ENCODE data around the gene SMYD3.

The SMYD3 gene

DNA sequence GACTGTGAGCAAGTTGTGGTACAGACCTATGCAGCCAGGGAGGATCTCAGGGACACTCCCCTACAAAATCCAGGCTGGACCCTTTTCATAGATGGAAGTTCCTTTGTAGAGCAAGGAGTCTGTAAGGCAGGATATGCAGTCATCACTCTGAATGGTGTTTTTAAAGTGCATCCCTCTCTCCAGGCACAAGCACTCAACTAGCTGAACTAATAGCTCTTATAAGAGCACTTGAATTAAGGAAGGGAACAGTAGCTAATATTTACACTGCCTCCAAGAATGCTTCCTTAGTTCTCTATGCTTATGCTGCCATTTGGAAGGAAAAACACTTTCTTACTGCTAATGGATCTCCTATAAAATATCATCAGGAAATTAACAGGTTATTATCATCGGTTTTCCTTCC lies 27.0 kb upstream of the SMYD3 start:
- TF ChIP-seq SIN3A (IDR thresholded peaks at IDR 0.05; ENCODE audit: borderline replicate concordance, insufficient read depth, low read length) = no peak
- no peak for TF ChIP-seq FOXP2 (optimal IDR thresholded peaks at IDR 0.05; ENCODE audit: borderline replicate concordance, extremely low read depth, extremely low read length, insufficient read depth)
- TF ChIP-seq TAF1 (IDR thresholded peaks at IDR 0.05; ENCODE audit: borderline replicate concordance, insufficient read depth, low read length) = no peak
- TF ChIP-seq, protein P1, sequence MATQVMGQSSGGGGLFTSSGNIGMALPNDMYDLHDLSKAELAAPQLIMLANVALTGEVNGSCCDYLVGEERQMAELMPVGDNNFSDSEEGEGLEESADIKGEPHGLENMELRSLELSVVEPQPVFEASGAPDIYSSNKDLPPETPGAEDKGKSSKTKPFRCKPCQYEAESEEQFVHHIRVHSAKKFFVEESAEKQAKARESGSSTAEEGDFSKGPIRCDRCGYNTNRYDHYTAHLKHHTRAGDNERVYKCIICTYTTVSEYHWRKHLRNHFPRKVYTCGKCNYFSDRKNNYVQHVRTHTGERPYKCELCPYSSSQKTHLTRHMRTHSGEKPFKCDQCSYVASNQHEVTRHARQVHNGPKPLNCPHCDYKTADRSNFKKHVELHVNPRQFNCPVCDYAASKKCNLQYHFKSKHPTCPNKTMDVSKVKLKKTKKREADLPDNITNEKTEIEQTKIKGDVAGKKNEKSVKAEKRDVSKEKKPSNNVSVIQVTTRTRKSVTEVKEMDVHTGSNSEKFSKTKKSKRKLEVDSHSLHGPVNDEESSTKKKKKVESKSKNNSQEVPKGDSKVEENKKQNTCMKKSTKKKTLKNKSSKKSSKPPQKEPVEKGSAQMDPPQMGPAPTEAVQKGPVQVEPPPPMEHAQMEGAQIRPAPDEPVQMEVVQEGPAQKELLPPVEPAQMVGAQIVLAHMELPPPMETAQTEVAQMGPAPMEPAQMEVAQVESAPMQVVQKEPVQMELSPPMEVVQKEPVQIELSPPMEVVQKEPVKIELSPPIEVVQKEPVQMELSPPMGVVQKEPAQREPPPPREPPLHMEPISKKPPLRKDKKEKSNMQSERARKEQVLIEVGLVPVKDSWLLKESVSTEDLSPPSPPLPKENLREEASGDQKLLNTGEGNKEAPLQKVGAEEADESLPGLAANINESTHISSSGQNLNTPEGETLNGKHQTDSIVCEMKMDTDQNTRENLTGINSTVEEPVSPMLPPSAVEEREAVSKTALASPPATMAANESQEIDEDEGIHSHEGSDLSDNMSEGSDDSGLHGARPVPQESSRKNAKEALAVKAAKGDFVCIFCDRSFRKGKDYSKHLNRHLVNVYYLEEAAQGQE (IDR thresholded peaks at IDR 0.05; ENCODE audit: insufficient read depth in 1 of 2, low read depth in 2 of 2, low read length in 2 of 2) = no peak
- no peak for TF ChIP-seq POLR2AphosphoS5 (IDR thresholded peaks at IDR 0.05; ENCODE audit: low read depth, low read length)

DNA sequence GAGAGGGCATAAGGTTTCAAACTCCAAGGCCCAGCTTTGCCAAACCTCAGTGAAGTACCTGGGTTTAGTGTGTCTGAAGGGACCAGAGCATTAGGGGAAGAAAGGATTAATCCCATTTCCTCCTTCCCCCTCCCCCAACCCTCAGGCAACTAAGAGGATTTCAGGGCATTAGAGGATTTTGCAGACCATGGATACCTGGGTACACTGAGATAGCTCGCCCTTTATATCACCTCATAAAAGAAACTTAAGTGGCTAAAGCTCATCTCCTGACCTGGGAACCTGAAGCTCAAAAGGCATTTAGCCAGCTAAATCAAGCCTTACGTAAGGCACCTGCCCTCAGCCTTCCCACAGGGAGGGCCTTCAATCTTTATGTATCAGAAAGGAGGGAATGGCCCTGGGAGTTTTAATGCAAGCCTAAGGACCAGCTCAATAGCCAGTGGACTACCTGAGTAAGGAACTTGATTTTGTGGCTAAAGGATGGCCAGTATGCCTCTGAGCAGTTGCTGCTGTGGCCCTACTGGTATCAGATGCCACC lies 26.4 kb upstream of the SMYD3 start:
- no peak for TF ChIP-seq FOXP2 (optimal IDR thresholded peaks at IDR 0.05; ENCODE audit: borderline replicate concordance, extremely low read depth, extremely low read length, insufficient read depth)
- TF ChIP-seq, protein P1 (IDR thresholded peaks at IDR 0.05; ENCODE audit: insufficient read depth in 1 of 2, low read depth in 2 of 2, low read length in 2 of 2) = no peak
- TF ChIP-seq POLR2AphosphoS5 (IDR thresholded peaks at IDR 0.05; ENCODE audit: low read depth, low read length) = no peak
- TF ChIP-seq SIN3A (IDR thresholded peaks at IDR 0.05; ENCODE audit: borderline replicate concordance, insufficient read depth, low read length) = no peak
- TF ChIP-seq TAF1 (IDR thresholded peaks at IDR 0.05; ENCODE audit: borderline replicate concordance, insufficient read depth, low read length) = no peak

DNA sequence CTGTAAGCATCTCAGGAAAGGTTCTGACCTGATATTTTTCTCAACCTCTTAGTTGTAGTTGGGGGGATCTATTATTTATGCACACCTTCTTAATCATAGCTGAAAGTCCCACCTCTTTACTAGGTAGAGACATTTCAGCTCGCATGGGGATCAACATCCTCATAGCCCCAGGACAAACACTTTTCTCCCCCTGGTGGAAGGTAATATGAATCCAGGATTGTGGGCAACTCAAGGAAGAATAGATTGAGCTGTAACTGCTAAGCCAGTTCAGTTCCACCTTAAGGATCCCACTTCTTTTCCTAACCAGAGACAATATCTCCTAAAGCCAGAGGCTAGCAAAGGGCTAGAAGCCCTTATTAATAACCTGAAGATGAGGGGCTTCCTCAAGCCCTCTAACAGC lies 25.4 kb upstream of the SMYD3 start:
- TF ChIP-seq POLR2AphosphoS5 (IDR thresholded peaks at IDR 0.05; ENCODE audit: low read depth, low read length) (no peak), TAF1 (IDR thresholded peaks at IDR 0.05; ENCODE audit: borderline replicate concordance, insufficient read depth, low read length) (no peak), FOXP2 (optimal IDR thresholded peaks at IDR 0.05; ENCODE audit: borderline replicate concordance, extremely low read depth, extremely low read length, insufficient read depth) (no peak), SIN3A (IDR thresholded peaks at IDR 0.05; ENCODE audit: borderline replicate concordance, insufficient read depth, low read length) (no peak)
- TF ChIP-seq, protein P1 (IDR thresholded peaks at IDR 0.05; ENCODE audit: insufficient read depth in 1 of 2, low read depth in 2 of 2, low read length in 2 of 2) = no peak

DNA sequence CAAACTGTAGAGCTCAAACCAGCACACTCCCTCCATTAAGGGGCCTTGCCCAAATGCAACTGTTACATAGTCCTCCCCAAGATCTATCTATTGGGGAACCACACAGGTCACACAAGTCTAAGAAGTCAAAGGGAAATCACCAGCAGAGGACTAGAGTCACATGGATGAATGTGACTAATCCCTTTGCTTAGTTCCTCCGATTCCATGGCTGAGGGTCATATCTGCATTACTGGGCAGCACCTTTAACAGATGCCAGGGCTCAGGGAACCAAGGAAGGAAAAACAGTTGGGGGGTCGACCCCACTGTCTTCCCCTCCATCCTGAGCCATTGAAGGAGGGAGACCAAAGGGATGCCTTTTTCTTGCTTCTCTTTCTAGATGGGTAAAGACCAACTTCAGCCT lies 23.4 kb upstream of the SMYD3 start:
- TF ChIP-seq SIN3A (IDR thresholded peaks at IDR 0.05; ENCODE audit: borderline replicate concordance, insufficient read depth, low read length) (no peak), TAF1 (IDR thresholded peaks at IDR 0.05; ENCODE audit: borderline replicate concordance, insufficient read depth, low read length) (no peak)
- TF ChIP-seq, protein P1 (IDR thresholded peaks at IDR 0.05; ENCODE audit: insufficient read depth in 1 of 2, low read depth in 2 of 2, low read length in 2 of 2) = no peak
